Activated naive CD4-positive, alpha-beta T cell treated with anti-CD3 and anti-CD28 coated beads for 36 hours (primary cell): ENCODE results near the gene PAPPA. TPM values are rescaled to one million over a fixed set of nuclear protein-coding genes. Genes with fewer than 3 reads are reported as not detected.

Experiments used
- CTCF ChIA-PET: fragments of 350-600 bp; sonication (Branson Sonifier 250); formaldehyde crosslinking; loops from one replicate; lab custom pipeline; 2021; ENCODE audit warnings: antibody characterized with exemption; lab: Charles Lee
- DNase-seq: peaks from one replicate; pipeline ENCODE4 v3.0.0-alpha.2; 2020
- H3K27ac Mint-ChIP-seq: one replicate; pipeline ENCODE4 v1.8.0; 2021; ENCODE audit warnings: mild to moderate bottlenecking, mixed read lengths
- H3K27me3 Mint-ChIP-seq: one replicate; pipeline ENCODE4 v1.8.0; 2021; ENCODE audit warnings: low read depth, mixed read lengths
- H3K36me3 Mint-ChIP-seq: one replicate; pipeline ENCODE4 v1.8.0; 2021; ENCODE audit warnings: low read depth, mixed read lengths
- H3K4me1 Mint-ChIP-seq: one replicate; pipeline ENCODE4 v1.8.0; 2021; ENCODE audit warnings: low read depth, mixed read lengths
- H3K4me3 Mint-ChIP-seq: one replicate; pipeline ENCODE4 v1.8.0; 2021; ENCODE audit warnings: mild to moderate bottlenecking, moderate library complexity, mixed read lengths
- H3K9me3 Mint-ChIP-seq: one replicate; pipeline ENCODE4 v1.8.0; 2021; ENCODE audit warnings: mixed read lengths
- intact Hi-C: fragments of 100-400 bp; cut with micrococcal nuclease; formaldehyde crosslinking; loops from one replicate; pipeline ENCODE4 v1.15.1; 2023
- total RNA-seq, 2 experiments: library from RNA; stranded (reverse); gene quantifications; one replicate each; pipeline ENCODE4 v1.2.3, GENCODE V29; 2021

Gene PAPPA
- total RNA-seq, 2 experiments from 2014 or later: not detected

GRCh38 chr9:116395699-116396037, 242.1 kb downstream of the PAPPA start:
- no peak overlapping the region for H3K27ac Mint-ChIP-seq
- no peaks in the 10 kb centered on the region for H3K9me3 Mint-ChIP-seq
- H3K27me3 Mint-ChIP-seq: no peaks in the 10 kb centered on the region
- H3K4me3 Mint-ChIP-seq: no peak overlapping the region
- no peaks in the 10 kb centered on the region for H3K4me1 Mint-ChIP-seq
- peaks cover 2% of the 10 kb centered on the region for H3K36me3 Mint-ChIP-seq
- no peak for DNase-seq
- CTCF ChIA-PET: interaction anchor here (0.5 kb wide), 1 partner anchor 547 kb away, joined by 4 read pairs; no protein-coding TSS in a partner anchor
- intact Hi-C loops: no loop called here

- Mint-ChIP-seq H3K27ac (no peak overlapping the region), H3K4me1 (no peaks in the 10 kb centered on the region), H3K36me3 (no peaks in the 10 kb centered on the region), H3K4me3 (no peak overlapping the region), H3K27me3 (no peaks in the 10 kb centered on the region), H3K9me3 (no peaks in the 10 kb centered on the region)
- no peak for DNase-seq
- CTCF ChIA-PET: no interaction called here
- intact Hi-C loops: no loop called here
Observed at GRCh38 chr9:116403171-116403570, 249.6 kb downstream of the PAPPA start.

DNA sequence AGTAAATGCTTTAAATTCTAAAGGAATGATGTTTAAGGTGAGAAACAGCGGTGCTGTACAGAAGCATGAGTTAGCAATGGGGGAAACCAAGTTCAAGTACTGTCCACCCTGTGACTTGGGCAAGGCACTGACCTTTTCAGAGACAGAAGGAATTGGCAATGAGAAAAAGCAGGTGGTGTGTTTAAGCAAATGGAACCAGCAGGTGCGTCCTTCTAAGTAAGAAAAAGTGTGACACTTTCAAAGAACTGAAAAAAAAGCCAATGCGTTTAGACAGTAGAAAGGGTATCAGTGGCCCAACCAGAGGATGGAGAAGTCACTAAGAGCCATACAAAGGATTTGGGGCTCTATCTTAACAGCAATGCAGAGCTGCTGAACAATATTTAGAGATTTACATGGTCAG, 250.6 kb downstream of the PAPPA start:
- no peak overlapping the region for H3K27ac Mint-ChIP-seq
- no peaks in the 10 kb centered on the region for H3K27me3 Mint-ChIP-seq
- H3K4me1 Mint-ChIP-seq: no peaks in the 10 kb centered on the region
- DNase-seq: no peak
- H3K9me3 Mint-ChIP-seq: no peaks in the 10 kb centered on the region
- no peaks in the 10 kb centered on the region for H3K36me3 Mint-ChIP-seq
- H3K4me3 Mint-ChIP-seq: no peak overlapping the region
- intact Hi-C loops: no loop called here
- CTCF ChIA-PET: no interaction called here

- Mint-ChIP-seq H3K27me3 (no peaks in the 10 kb centered on the region), H3K4me3 (no peak overlapping the region), H3K36me3 (peaks cover 1% of the 10 kb centered on the region), H3K9me3 (no peaks in the 10 kb centered on the region), H3K4me1 (no peaks in the 10 kb centered on the region), H3K27ac (no peak overlapping the region)
- DNase-seq: no peak
- intact Hi-C loops: no loop called here
- CTCF ChIA-PET: no interaction called here
Observed at GRCh38 chr9:116405321-116405720, 251.7 kb downstream of the PAPPA start.

- H3K27ac Mint-ChIP-seq: no peak overlapping the region
- CTCF ChIA-PET: no interaction called here
Observed at GRCh38 chr9:116406469-116406868, 252.9 kb downstream of the PAPPA start.

DNA sequence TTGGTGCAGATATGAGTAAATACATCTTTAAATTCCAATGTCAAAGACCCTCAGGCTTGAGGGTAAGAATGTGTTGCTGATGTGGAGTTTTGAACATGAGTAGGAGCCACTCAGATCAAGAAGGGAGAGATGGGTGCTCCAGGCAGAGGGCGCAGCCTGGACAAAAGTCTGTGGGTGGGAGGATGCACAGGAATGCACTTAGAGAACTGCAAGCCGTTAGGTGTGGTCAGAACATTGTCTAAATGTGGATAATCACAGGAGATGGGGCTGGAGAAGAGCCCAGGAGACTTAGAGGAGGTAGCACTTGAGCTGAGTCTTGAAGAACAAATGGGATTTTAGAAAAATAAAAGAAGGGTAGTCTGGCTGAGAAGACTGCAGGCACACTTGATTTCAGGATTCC, 255.5 kb downstream of the PAPPA start:
- no peak overlapping the region for H3K27ac Mint-ChIP-seq
- intact Hi-C loops: no loop called here
- no peak for DNase-seq
- no peaks in the 10 kb centered on the region for H3K9me3 Mint-ChIP-seq
- no peaks in the 10 kb centered on the region for H3K27me3 Mint-ChIP-seq
- no peak overlapping the region for H3K4me3 Mint-ChIP-seq
- no peaks in the 10 kb centered on the region for H3K4me1 Mint-ChIP-seq
- CTCF ChIA-PET: no interaction called here
- H3K36me3 Mint-ChIP-seq: peaks cover 2% of the 10 kb centered on the region

More at GRCh38 chr9:116406469-116406868, 252.9 kb downstream of the PAPPA start:
- no peak for DNase-seq
- no peaks in the 10 kb centered on the region for H3K9me3 Mint-ChIP-seq
- no peaks in the 10 kb centered on the region for H3K27me3 Mint-ChIP-seq
- intact Hi-C loops: no loop called here
- H3K36me3 Mint-ChIP-seq: peaks cover 2% of the 10 kb centered on the region
- no peaks in the 10 kb centered on the region for H3K4me1 Mint-ChIP-seq
- no peak overlapping the region for H3K4me3 Mint-ChIP-seq

- no peaks in the 10 kb centered on the region for H3K27me3 Mint-ChIP-seq
- DNase-seq: no peak
- H3K27ac Mint-ChIP-seq: no peak overlapping the region
- no peaks in the 10 kb centered on the region for H3K4me1 Mint-ChIP-seq
- intact Hi-C loops: no loop called here
- peaks cover 2% of the 10 kb centered on the region for H3K36me3 Mint-ChIP-seq
- CTCF ChIA-PET: no interaction called here
- no peak overlapping the region for H3K4me3 Mint-ChIP-seq
- H3K9me3 Mint-ChIP-seq: no peaks in the 10 kb centered on the region
Observed at GRCh38 chr9:116409638-116410037, 256.0 kb downstream of the PAPPA start.

GRCh38 chr9:116411506-116411905, 257.9 kb downstream of the PAPPA start:
- intact Hi-C loops: no loop called here

DNA sequence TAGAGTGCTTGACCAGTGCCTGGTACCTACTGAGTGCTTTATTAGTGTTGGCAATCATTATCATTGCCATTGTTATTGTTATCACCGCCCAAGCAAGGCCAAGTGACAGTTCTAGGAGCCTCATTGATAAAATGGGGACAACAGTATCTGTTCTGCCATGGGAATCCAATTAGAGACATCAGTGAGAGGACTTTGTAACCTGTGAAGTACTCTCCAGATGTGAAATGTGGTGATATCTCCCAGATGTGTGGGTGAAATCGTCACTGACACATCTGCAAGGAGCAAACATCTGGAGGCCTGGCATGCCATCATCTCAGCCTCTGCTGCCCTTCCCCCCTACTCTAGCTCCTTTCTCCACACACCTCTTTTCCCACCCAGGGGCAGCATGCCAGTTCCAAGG, 260.8 kb downstream of the PAPPA start:
- no peaks in the 10 kb centered on the region for H3K9me3 Mint-ChIP-seq
- DNase-seq: no peak
- H3K4me3 Mint-ChIP-seq: no peak overlapping the region
- no peaks in the 10 kb centered on the region for H3K27me3 Mint-ChIP-seq
- H3K27ac Mint-ChIP-seq: no peak overlapping the region
- CTCF ChIA-PET: no interaction called here
- peaks cover 11% of the 10 kb centered on the region for H3K36me3 Mint-ChIP-seq
- no peaks in the 10 kb centered on the region for H3K4me1 Mint-ChIP-seq
- intact Hi-C loops: no loop called here

More at GRCh38 chr9:116411506-116411905, 257.9 kb downstream of the PAPPA start:
- no peak overlapping the region for H3K27ac Mint-ChIP-seq
- no peaks in the 10 kb centered on the region for H3K27me3 Mint-ChIP-seq
- H3K4me3 Mint-ChIP-seq: no peak overlapping the region
- H3K4me1 Mint-ChIP-seq: no peaks in the 10 kb centered on the region
- DNase-seq: no peak
- CTCF ChIA-PET: no interaction called here
- no peaks in the 10 kb centered on the region for H3K9me3 Mint-ChIP-seq
- H3K36me3 Mint-ChIP-seq: peaks cover 5% of the 10 kb centered on the region

GRCh38 chr9:116416421-116416820, 262.8 kb downstream of the PAPPA start:
- no peaks in the 10 kb centered on the region for H3K4me1 Mint-ChIP-seq
- H3K27ac Mint-ChIP-seq: no peak overlapping the region
- CTCF ChIA-PET: no interaction called here
- H3K36me3 Mint-ChIP-seq: peaks cover 15% of the 10 kb centered on the region
- H3K9me3 Mint-ChIP-seq: no peaks in the 10 kb centered on the region
- DNase-seq: no peak
- intact Hi-C loops: no loop called here
- no peak overlapping the region for H3K4me3 Mint-ChIP-seq
- no peaks in the 10 kb centered on the region for H3K27me3 Mint-ChIP-seq

DNA sequence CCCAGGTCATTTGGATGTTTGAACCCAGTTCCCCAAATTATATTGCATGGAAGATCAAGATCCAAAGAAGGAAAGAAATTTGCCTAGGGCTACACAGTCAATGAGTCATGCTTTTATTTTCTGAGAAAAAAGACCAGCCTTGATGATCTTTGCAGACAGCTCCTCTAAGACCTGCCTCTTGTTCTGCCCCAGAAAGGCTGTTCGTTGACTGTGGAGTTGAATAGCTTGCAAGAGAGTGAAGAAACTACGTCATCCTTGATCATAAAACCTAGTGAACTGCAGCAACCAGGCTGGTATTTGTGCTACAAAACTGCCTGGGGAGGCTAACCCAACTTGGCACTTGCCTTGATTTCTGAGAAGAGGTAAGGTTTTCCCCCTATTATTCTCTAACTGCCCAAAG, 263.9 kb downstream of the PAPPA start:
- intact Hi-C loops: no loop called here

GRCh38 chr9:116419181-116419580, 265.6 kb downstream of the PAPPA start:
- H3K9me3 Mint-ChIP-seq: no peaks in the 10 kb centered on the region
- no peak overlapping the region for H3K4me3 Mint-ChIP-seq
- H3K36me3 Mint-ChIP-seq: peaks cover 17% of the 10 kb centered on the region
- no peak overlapping the region for H3K27ac Mint-ChIP-seq
- no peak for DNase-seq
- intact Hi-C loops: no loop called here
- no peaks in the 10 kb centered on the region for H3K27me3 Mint-ChIP-seq
- H3K4me1 Mint-ChIP-seq: no peaks in the 10 kb centered on the region
- CTCF ChIA-PET: no interaction called here

More for the DNA sequence above, 263.9 kb downstream of the PAPPA start:
- Mint-ChIP-seq H3K27ac (no peak overlapping the region), H3K4me1 (no peaks in the 10 kb centered on the region), H3K4me3 (no peak overlapping the region), H3K9me3 (no peaks in the 10 kb centered on the region), H3K36me3 (peaks cover 17% of the 10 kb centered on the region), H3K27me3 (no peaks in the 10 kb centered on the region)
- DNase-seq: no peak
- CTCF ChIA-PET: no interaction called here

DNA sequence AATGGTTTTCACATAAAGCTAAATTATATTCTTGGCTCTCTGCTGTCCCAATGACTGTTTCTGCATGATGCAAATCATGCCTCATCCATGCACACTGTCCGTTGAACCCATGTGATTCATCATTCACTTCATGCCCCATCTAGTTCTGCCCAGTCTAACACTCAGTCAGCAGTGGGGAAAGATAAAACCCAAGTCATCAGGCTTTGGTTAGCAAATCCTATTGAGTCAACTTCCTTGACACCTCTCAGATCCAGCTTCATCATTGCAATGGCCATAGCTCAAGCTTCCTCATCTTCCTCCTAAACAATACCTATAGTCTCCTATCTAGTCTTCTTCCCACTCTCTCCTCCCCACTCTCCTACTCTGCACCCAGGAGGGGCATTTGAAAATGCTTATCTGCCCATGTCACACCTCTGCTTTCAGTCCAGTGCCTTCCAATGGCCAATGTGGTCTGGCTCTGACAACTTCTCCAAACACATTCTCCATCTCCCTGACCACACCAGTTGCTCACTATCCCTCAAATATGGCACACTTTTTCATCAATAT, 267.5 kb downstream of the PAPPA start:
- H3K9me3 Mint-ChIP-seq: no peaks in the 10 kb centered on the region
- intact Hi-C loops: no loop called here
- H3K27ac Mint-ChIP-seq: no peak overlapping the region
- no peak overlapping the region for H3K4me3 Mint-ChIP-seq
- H3K36me3 Mint-ChIP-seq: peaks cover 13% of the 10 kb centered on the region
- H3K27me3 Mint-ChIP-seq: no peaks in the 10 kb centered on the region
- no peaks in the 10 kb centered on the region for H3K4me1 Mint-ChIP-seq
- DNase-seq: no peak
- CTCF ChIA-PET: no interaction called here
